Measurements from ENCODE around the gene GALM.

GALM gene

DNA sequence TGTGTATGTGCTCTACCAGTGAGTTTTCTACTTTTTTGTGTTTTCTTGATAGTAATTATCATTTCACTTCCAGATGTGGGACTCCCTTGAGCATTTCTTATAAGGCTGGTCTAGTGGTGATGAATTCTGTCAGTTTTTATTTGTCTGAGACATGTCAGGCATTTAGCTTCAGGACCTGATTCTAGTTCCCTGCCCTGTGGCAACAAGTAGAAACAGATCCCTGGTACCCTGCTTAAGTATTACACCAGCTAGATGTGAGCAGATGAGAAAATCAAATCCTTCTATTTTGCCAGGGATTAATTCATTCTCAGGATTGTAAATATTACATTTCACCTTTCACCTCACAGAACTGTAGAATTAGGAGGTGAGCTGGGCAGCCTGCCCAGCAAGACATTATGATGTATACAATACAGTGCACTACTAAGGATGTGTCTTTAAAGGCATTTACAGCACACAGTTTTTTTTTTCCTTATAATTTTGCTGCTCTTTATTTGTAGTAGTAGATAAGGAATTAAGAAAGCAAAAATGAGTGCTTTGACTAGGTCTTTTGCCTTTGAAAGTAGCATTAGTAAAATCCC lies 35.1 kb downstream of the GALM start:
- no peak for TF ChIP-seq SIN3A (IDR thresholded peaks at IDR 0.05; ENCODE audit: borderline replicate concordance, insufficient read depth, low read length)
- no peak for TF ChIP-seq REST (IDR thresholded peaks at IDR 0.05; ENCODE audit: insufficient read depth in 1 of 2, low read depth in 2 of 2, low read length in 2 of 2)
- TF ChIP-seq POLR2AphosphoS5 (IDR thresholded peaks at IDR 0.05; ENCODE audit: low read depth, low read length), result no peak
- no peak for TF ChIP-seq TAF1 (IDR thresholded peaks at IDR 0.05; ENCODE audit: borderline replicate concordance, insufficient read depth, low read length)
- TF ChIP-seq FOXP2 (optimal IDR thresholded peaks at IDR 0.05; ENCODE audit: borderline replicate concordance, extremely low read depth, extremely low read length, insufficient read depth), result no peak

DNA sequence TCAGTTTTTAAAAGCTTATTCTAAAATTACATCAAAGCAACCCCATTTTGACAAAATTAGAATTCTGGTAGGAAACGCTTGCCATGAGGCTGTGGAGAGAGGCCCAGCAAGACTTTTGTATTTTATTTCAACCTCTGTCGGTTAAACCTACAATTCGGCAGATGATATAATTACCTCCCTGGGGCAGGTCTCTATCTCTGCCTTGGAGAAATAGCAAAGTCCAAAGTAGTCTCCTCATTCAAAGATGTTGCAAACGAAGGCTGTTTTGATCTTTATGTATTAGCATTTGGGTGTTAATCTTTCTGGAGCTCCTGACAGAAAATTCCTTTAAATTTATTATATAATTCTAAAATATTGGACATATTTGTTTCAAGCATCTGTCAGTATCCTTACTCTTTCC lies 35.6 kb downstream of the GALM start:
- no peak for TF ChIP-seq POLR2AphosphoS5 (IDR thresholded peaks at IDR 0.05; ENCODE audit: low read depth, low read length)
- TF ChIP-seq REST (IDR thresholded peaks at IDR 0.05; ENCODE audit: insufficient read depth in 1 of 2, low read depth in 2 of 2, low read length in 2 of 2), result no peak
- no peak for TF ChIP-seq SIN3A (IDR thresholded peaks at IDR 0.05; ENCODE audit: borderline replicate concordance, insufficient read depth, low read length)
- TF ChIP-seq FOXP2 (optimal IDR thresholded peaks at IDR 0.05; ENCODE audit: borderline replicate concordance, extremely low read depth, extremely low read length, insufficient read depth), result no peak
- no peak for TF ChIP-seq TAF1 (IDR thresholded peaks at IDR 0.05; ENCODE audit: borderline replicate concordance, insufficient read depth, low read length)

DNA sequence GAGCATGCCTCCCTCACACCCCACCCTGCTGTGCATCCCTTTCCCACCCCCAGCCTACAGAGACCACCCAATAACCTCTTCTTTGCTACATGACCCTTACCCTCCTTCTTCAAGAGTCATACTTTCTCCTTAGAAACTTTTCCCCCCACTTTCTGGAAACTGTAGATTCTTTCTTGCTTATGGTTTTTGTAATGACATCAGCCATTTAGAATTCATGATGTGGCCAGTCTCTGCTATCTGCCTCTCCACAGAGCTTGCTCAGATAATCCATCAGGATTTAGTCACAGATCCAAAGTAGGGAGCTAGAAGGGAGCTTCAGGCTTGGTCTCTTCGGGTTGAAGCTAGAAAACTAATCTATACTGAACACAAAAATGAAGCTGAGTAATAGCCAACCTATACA lies 36.5 kb downstream of the GALM start:
- TF ChIP-seq FOXP2 (optimal IDR thresholded peaks at IDR 0.05; ENCODE audit: borderline replicate concordance, extremely low read depth, extremely low read length, insufficient read depth) (no peak), SIN3A (IDR thresholded peaks at IDR 0.05; ENCODE audit: borderline replicate concordance, insufficient read depth, low read length) (no peak), TAF1 (IDR thresholded peaks at IDR 0.05; ENCODE audit: borderline replicate concordance, insufficient read depth, low read length) (no peak), POLR2AphosphoS5 (IDR thresholded peaks at IDR 0.05; ENCODE audit: low read depth, low read length) (no peak), REST (IDR thresholded peaks at IDR 0.05; ENCODE audit: insufficient read depth in 1 of 2, low read depth in 2 of 2, low read length in 2 of 2) (no peak)

DNA sequence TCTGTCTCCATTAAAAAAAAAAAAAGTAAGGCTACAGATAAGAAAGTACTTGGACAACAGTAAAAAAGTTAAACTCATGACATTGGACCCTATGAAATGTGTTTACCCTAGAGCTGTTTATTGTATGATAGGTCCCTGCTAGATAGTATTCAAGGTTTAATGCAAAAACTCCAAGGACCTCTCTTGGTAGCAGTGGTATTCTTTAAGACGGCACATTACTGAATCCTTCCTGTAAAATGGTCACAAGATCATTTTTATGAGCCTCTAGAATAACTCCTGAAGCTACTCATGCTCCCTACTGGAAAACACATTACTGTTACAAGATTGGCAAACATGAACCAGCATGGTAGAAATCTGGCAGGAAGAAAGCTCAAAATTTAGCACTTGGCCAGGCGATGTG lies 38.8 kb downstream of the GALM start:
- TF ChIP-seq REST (IDR thresholded peaks at IDR 0.05; ENCODE audit: insufficient read depth in 1 of 2, low read depth in 2 of 2, low read length in 2 of 2) (no peak), POLR2AphosphoS5 (IDR thresholded peaks at IDR 0.05; ENCODE audit: low read depth, low read length) (no peak), FOXP2 (optimal IDR thresholded peaks at IDR 0.05; ENCODE audit: borderline replicate concordance, extremely low read depth, extremely low read length, insufficient read depth) (no peak), TAF1 (IDR thresholded peaks at IDR 0.05; ENCODE audit: borderline replicate concordance, insufficient read depth, low read length) (no peak), SIN3A (IDR thresholded peaks at IDR 0.05; ENCODE audit: borderline replicate concordance, insufficient read depth, low read length) (no peak)

Measured in PFSK-1 (cell line).